ENCODE results near the gene SVOP. TPM values are rescaled to one million over a fixed set of nuclear protein-coding genes. Genes with fewer than 3 reads are reported as not detected.
A peak's percentile ranks its signal among the peaks of the same experiment; 100 is the strongest.
"Not testable (repeated sequence)": the region's sequence is repeated elsewhere in the genome, so short reads cannot be mapped to it uniquely, and the experiment has no call there.

The SVOP gene
- total and polyA plus RNA-seq, 9 donors: 0.02 to 0.65 (median 0.19) TPM

DNA sequence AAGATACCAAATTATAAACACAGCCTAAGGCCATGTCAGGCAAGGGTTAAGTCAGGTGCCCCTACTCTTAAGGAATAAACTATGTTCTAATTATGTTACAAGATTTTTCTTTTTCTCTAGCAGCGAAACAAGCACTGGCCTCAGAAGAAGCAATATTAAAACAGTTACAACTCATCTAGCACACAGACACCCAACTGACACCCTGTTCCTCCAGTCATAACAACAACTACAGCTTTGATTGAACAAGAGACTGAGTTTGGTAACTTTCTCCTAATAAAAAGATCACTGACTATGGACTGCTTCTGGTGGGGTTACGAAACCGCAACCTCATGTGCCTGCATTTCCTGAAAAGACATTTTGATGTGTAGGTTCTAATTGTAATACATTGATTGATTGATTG lies 144.3 kb downstream of the SVOP start:
- Histone ChIP-seq H3K9me3 (replicated peaks; ENCODE audit: control insufficient read depth, low read depth, low read length) (no peaks in the 10 kb centered on the region), H3K27me3 (ENCODE audit: control insufficient read depth, insufficient read depth, low read length) (no peaks in the 10 kb centered on the region), H3K36me3 (ENCODE audit: control insufficient read depth, insufficient read depth, low read length) (no peaks in the 10 kb centered on the region), H3K4me3 (ENCODE audit: low read length) (no peak overlapping the region), H3K4me1 (ENCODE audit: control insufficient read depth, insufficient read depth, low read length) (peaks cover 2% of the 10 kb centered on the region), H3K27ac (ENCODE audit: low read length) (no peak overlapping the region)
- no CpG with 5 or more reads among the region's 3 CpGs for WGBS (ENCODE audit: insufficient coverage)
- DNase-seq: no peak

DNA sequence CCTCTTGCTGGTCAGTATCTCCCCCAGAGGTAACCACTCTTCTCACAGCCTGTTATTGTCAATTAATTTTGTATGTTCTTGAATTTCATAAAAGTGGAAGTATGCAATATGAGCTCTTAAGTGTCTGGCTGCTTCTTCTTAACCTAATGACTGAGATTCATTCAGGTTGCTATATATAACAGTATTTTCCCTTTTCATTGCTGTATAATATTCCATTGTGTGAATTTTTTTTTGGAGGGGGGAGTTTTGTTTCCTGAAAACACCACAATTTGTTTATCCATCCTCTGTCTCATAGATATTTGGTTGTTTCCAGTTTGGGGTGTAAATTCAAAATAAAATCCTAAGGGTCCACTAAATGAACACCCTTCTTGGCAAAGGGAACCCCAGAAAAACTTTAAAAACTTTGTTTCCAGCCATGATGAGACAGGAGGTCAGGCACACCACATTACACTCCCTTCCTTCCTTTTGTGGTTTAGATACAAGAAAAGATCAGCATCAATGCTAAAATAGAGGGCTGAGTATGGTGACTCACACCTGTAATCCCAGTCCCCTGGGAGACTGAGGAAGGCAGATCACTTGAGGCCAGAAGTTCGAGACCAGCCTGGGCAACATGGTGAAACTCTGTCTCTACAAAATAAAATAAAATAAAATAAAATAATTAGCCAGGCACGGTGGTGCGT lies 145.0 kb downstream of the SVOP start:
- H3K9me3 ChIP-seq (replicated peaks; ENCODE audit: control insufficient read depth, low read depth, low read length): no peaks in the 10 kb centered on the region
- peaks cover 2% of the 10 kb centered on the region for H3K4me1 ChIP-seq (ENCODE audit: control insufficient read depth, insufficient read depth, low read length)
- DNase-seq: no peak
- WGBS (ENCODE audit: insufficient coverage): no CpG with 5 or more reads among the region's 3 CpGs
- no peaks in the 10 kb centered on the region for H3K36me3 ChIP-seq (ENCODE audit: control insufficient read depth, insufficient read depth, low read length)
- H3K27me3 ChIP-seq (ENCODE audit: control insufficient read depth, insufficient read depth, low read length): no peaks in the 10 kb centered on the region
- H3K4me3 ChIP-seq (ENCODE audit: low read length): no peak overlapping the region
- no peak overlapping the region for H3K27ac ChIP-seq (ENCODE audit: low read length)

GRCh38 chr12:108875280-108875679 lies 145.6 kb downstream of the SVOP start:
- H3K4me1 ChIP-seq (ENCODE audit: control insufficient read depth, insufficient read depth, low read length): peaks cover 2% of the 10 kb centered on the region
- H3K9me3 ChIP-seq (replicated peaks; ENCODE audit: control insufficient read depth, low read depth, low read length): no peaks in the 10 kb centered on the region
- no peaks in the 10 kb centered on the region for H3K36me3 ChIP-seq (ENCODE audit: control insufficient read depth, insufficient read depth, low read length)
- H3K27me3 ChIP-seq (ENCODE audit: control insufficient read depth, insufficient read depth, low read length): no peaks in the 10 kb centered on the region
- DNase-seq: no peak
- no peak overlapping the region for H3K27ac ChIP-seq (ENCODE audit: low read length)
- WGBS (ENCODE audit: insufficient coverage): no CpG with 5 or more reads among the region's 1 CpG
- H3K4me3 ChIP-seq (ENCODE audit: low read length): no peak overlapping the region

DNA sequence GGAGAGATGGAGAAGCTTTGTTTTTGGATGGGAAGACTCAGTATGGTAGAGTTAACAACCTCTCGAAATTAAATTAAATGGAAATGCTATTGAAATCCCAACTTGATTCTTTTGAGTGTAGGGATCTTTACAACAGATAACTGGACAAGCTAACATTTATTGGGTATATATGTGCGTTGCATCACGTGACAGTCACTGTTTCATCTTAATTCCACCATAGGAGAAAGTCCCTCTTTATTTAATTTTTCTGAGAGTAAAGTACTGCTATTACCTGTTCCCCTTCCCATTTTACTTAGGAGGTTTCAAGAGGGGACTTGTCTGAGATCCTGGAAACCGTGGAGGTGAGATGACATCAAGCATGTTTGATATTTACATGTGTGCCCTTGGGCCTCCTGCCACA lies 152.1 kb downstream of the SVOP start:
- no peaks in the 10 kb centered on the region for H3K36me3 ChIP-seq (ENCODE audit: control insufficient read depth, insufficient read depth, low read length)
- no peak overlapping the region for H3K27ac ChIP-seq (ENCODE audit: low read length)
- H3K9me3 ChIP-seq (replicated peaks; ENCODE audit: control insufficient read depth, low read depth, low read length): no peaks in the 10 kb centered on the region
- H3K4me1 ChIP-seq (ENCODE audit: control insufficient read depth, insufficient read depth, low read length): no peaks in the 10 kb centered on the region
- no peak for DNase-seq
- no peaks in the 10 kb centered on the region for H3K27me3 ChIP-seq (ENCODE audit: control insufficient read depth, insufficient read depth, low read length)
- no peak overlapping the region for H3K4me3 ChIP-seq (ENCODE audit: low read length)
- no CpG with 5 or more reads among the region's 4 CpGs for WGBS (ENCODE audit: insufficient coverage)

DNA sequence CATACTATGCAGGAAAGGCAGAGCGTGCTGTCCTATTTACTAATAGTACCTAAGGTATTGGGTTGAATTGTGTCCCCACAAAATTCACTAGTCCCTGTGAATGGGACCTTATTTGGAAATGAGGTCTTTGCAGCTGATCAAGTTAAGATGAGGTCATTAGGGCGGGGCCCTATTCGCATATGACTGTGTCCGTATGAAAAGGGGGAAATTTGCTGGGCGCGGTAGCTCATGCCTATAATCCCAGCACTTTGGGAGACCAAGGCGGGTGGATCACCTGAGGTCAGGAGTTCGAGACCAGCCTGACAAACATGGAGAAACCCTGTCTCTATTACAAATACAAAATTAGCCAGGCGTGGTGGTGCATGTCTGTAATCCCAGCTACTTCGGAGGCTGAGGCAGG lies 154.8 kb downstream of the SVOP start:
- not testable (repeated sequence) for H3K4me1 ChIP-seq (ENCODE audit: control insufficient read depth, insufficient read depth, low read length); H3K4me3 ChIP-seq (ENCODE audit: low read length); DNase-seq; H3K27ac ChIP-seq (ENCODE audit: low read length); H3K9me3 ChIP-seq (replicated peaks; ENCODE audit: control insufficient read depth, low read depth, low read length); H3K27me3 ChIP-seq (ENCODE audit: control insufficient read depth, insufficient read depth, low read length); H3K36me3 ChIP-seq (ENCODE audit: control insufficient read depth, insufficient read depth, low read length)
- WGBS (ENCODE audit: insufficient coverage): 71% methylated on average over 6 of the region's 10 CpGs

DNA sequence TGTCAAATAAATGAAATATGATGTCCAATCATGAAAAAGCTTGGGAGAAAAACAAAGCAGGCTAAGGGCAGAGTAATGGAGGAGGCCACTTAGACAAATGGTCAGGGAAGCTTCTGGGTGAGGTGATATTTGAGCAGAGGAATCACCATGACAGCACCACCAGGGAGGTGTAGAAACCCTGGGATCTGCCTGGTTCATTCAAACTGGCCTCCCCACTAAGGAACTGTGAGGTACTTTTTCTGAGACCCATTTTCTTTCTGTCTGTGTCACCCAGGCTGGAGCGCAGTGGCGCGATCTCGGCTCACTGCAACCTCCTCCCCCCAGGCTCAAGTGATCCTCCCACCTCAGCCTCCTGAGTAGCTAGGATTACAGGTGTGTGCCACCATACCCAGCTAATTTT lies 155.7 kb downstream of the SVOP start:
- no peak for DNase-seq
- Histone ChIP-seq H3K27ac (ENCODE audit: low read length) (no peak overlapping the region), H3K4me3 (ENCODE audit: low read length) (no peak overlapping the region), H3K9me3 (replicated peaks; ENCODE audit: control insufficient read depth, low read depth, low read length) (peaks cover 5% of the 10 kb centered on the region), H3K27me3 (ENCODE audit: control insufficient read depth, insufficient read depth, low read length) (no peaks in the 10 kb centered on the region), H3K36me3 (ENCODE audit: control insufficient read depth, insufficient read depth, low read length) (no peaks in the 10 kb centered on the region), H3K4me1 (ENCODE audit: control insufficient read depth, insufficient read depth, low read length) (no peaks in the 10 kb centered on the region)
- no CpG with 5 or more reads among the region's 4 CpGs for WGBS (ENCODE audit: insufficient coverage)

DNA sequence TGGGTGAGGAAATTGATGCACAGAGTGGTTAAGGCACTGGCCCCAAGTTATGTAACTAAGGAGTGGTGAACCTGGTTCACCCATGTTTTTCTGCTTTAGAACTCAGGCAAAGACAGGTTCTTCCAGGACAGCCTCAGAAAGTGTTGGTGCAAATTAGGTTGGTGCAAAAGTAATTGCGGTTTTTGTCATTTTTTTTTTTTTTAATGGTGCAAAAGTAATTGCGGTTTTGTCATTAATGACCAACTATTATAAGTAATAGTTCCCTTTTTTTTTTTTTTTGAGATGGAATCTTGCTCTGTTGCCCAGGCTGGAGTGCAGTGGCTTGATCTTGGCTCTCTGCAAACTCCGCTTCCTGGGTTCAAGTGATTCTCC lies 158.3 kb downstream of the SVOP start:
- H3K27me3 ChIP-seq (ENCODE audit: control insufficient read depth, insufficient read depth, low read length): no peaks in the 10 kb centered on the region
- H3K9me3 ChIP-seq (replicated peaks; ENCODE audit: control insufficient read depth, low read depth, low read length): peaks cover 5% of the 10 kb centered on the region
- no peak for DNase-seq
- H3K27ac ChIP-seq (ENCODE audit: low read length): no peak overlapping the region
- WGBS (ENCODE audit: insufficient coverage): no CpG with 5 or more reads among the region's 3 CpGs
- peaks cover 7% of the 10 kb centered on the region for H3K4me1 ChIP-seq (ENCODE audit: control insufficient read depth, insufficient read depth, low read length)
- H3K4me3 ChIP-seq (ENCODE audit: low read length): no peak overlapping the region
- H3K36me3 ChIP-seq (ENCODE audit: control insufficient read depth, insufficient read depth, low read length): no peaks in the 10 kb centered on the region

GRCh38 chr12:108861878-108862587 lies 158.8 kb downstream of the SVOP start:
- no peak overlapping the region for H3K4me3 ChIP-seq (ENCODE audit: low read length)
- H3K27ac ChIP-seq (ENCODE audit: low read length): no peak overlapping the region
- H3K4me1 ChIP-seq (ENCODE audit: control insufficient read depth, insufficient read depth, low read length): peaks cover 7% of the 10 kb centered on the region
- DNase-seq: peak; percentile 71
- H3K9me3 ChIP-seq (replicated peaks; ENCODE audit: control insufficient read depth, low read depth, low read length): peaks cover 5% of the 10 kb centered on the region
- WGBS (ENCODE audit: insufficient coverage): 91% methylated on average over 4 of the region's 6 CpGs
- no peaks in the 10 kb centered on the region for H3K27me3 ChIP-seq (ENCODE audit: control insufficient read depth, insufficient read depth, low read length)
- H3K36me3 ChIP-seq (ENCODE audit: control insufficient read depth, insufficient read depth, low read length): no peaks in the 10 kb centered on the region

GRCh38 chr12:108860443-108860842 lies 160.4 kb downstream of the SVOP start:
- Histone ChIP-seq H3K9me3 (replicated peaks; ENCODE audit: control insufficient read depth, low read depth, low read length) (peaks cover 5% of the 10 kb centered on the region), H3K4me3 (ENCODE audit: low read length) (no peak overlapping the region), H3K27ac (ENCODE audit: low read length) (no peak overlapping the region), H3K36me3 (ENCODE audit: control insufficient read depth, insufficient read depth, low read length) (no peaks in the 10 kb centered on the region), H3K27me3 (ENCODE audit: control insufficient read depth, insufficient read depth, low read length) (no peaks in the 10 kb centered on the region), H3K4me1 (ENCODE audit: control insufficient read depth, insufficient read depth, low read length) (peaks cover 17% of the 10 kb centered on the region)
- 25% methylated on average over 6 of the region's 6 CpGs for WGBS (ENCODE audit: insufficient coverage)
- DNase-seq: no peak

DNA sequence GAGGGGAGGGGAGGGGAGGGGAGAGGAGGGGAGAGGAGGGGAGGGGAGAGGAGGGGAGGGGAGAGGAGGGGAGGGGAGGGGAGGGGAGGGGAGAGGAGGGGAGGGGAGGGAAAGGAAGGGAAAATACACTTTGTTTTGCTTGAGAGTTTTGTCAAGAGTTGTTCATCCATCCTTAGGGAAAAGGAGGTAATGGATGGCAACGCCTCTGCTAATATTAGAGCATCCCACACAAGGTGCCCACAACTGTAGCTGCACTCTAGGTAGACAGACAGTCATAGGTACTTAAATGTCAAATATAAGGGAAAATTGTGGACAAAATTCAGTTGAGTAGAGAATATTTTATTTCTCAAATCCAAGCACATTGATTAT lies 161.0 kb downstream of the SVOP start:
- Histone ChIP-seq H3K27me3 (ENCODE audit: control insufficient read depth, insufficient read depth, low read length) (no peaks in the 10 kb centered on the region), H3K4me3 (ENCODE audit: low read length) (no peak overlapping the region), H3K4me1 (ENCODE audit: control insufficient read depth, insufficient read depth, low read length) (peaks cover 17% of the 10 kb centered on the region), H3K36me3 (ENCODE audit: control insufficient read depth, insufficient read depth, low read length) (peaks cover under 1% of the 10 kb centered on the region), H3K9me3 (replicated peaks; ENCODE audit: control insufficient read depth, low read depth, low read length) (peaks cover 8% of the 10 kb centered on the region), H3K27ac (ENCODE audit: low read length) (no peak overlapping the region)
- WGBS (ENCODE audit: insufficient coverage): no CpG with 5 or more reads among the region's 1 CpG
- no peak for DNase-seq
